WTC11 (cell line): ENCODE results near the gene TMEM151A. TPM values are rescaled to one million over a fixed set of nuclear protein-coding genes. Genes with fewer than 3 reads are reported as not detected.

Experiments
- ATAC-seq: fragments of 200-7000 bp; cut with Tn5 transposase; 2 replicates; pipeline ENCODE4 v1.10.0; 2021; ENCODE audit warnings: mild to moderate bottlenecking, moderate library complexity
- CTCF ChIA-PET: fragments of 300-600 bp; sonication (Branson Sonifier 250); formaldehyde crosslinking; loops from one replicate; lab custom pipeline; 2021; ENCODE audit warnings: antibody characterized with exemption; lab: Charles Lee
- POLR2A ChIA-PET: fragments of 350-600 bp; sonication (Branson Sonifier 250); formaldehyde crosslinking; loops from one replicate; lab custom pipeline; 2021; ENCODE audit warnings: antibody characterized with exemption; lab: Charles Lee
- DNase-seq: peaks from one replicate; pipeline ENCODE4 v3.0.0; 2021; ENCODE audit warnings: low spot score
- H3K27ac Mint-ChIP-seq: 2 replicates; pipeline ENCODE4 v1.8.0; 2021; ENCODE audit warnings: mixed read lengths
- H3K27me3 Mint-ChIP-seq: 2 replicates; pipeline ENCODE4 v1.8.0; 2021; ENCODE audit warnings: low read depth, mild to moderate bottlenecking, moderate library complexity, mixed read lengths
- H3K36me3 Mint-ChIP-seq: 2 replicates; pipeline ENCODE4 v1.8.0; 2021; ENCODE audit warnings: mixed read lengths
- H3K4me1 Mint-ChIP-seq: 2 replicates; pipeline ENCODE4 v1.8.0; 2022; ENCODE audit warnings: mixed read lengths
- H3K4me3 Mint-ChIP-seq: 2 replicates; pipeline ENCODE4 v1.8.0; 2021; ENCODE audit warnings: mild to moderate bottlenecking, moderate library complexity, mixed read lengths
- H3K9me3 Mint-ChIP-seq: 2 replicates; pipeline ENCODE4 v1.8.0; 2021; ENCODE audit warnings: mixed read lengths
- MAX ChIP-seq: sonication (generic); formaldehyde crosslinking; IDR thresholded peaks from 2 replicates; pipeline ENCODE4 v1.8.0; 2022; ENCODE audit warnings: mild to moderate bottlenecking, missing genetic modification reagents
- NFE2L1 ChIP-seq: sonication (generic); formaldehyde crosslinking; IDR thresholded peaks from 2 replicates; pipeline ENCODE4 v1.8.1; 2023; ENCODE audit warnings: missing genetic modification reagents
- NFYB ChIP-seq: sonication (generic); formaldehyde crosslinking; conservative IDR thresholded peaks from 2 replicates; pipeline ENCODE4 v1.8.0; 2022; ENCODE audit warnings: low read depth, missing genetic modification reagents
- PRDM15 ChIP-seq: sonication (generic); formaldehyde crosslinking; IDR thresholded peaks from 2 replicates; pipeline ENCODE4 v1.8.0; 2022; ENCODE audit warnings: missing genetic modification reagents
- RELA ChIP-seq: sonication (generic); formaldehyde crosslinking; IDR thresholded peaks from 2 replicates; pipeline ENCODE4 v1.8.1; 2022; ENCODE audit warnings: missing genetic modification reagents, mild to moderate bottlenecking, borderline replicate concordance
- SMAD3 ChIP-seq: sonication (generic); formaldehyde crosslinking; IDR thresholded peaks from 2 replicates; pipeline ENCODE4 v1.8.0; 2022; ENCODE audit warnings: missing genetic modification reagents, mild to moderate bottlenecking, borderline replicate concordance
- STAT6 ChIP-seq: sonication (generic); formaldehyde crosslinking; conservative IDR thresholded peaks from 2 replicates; pipeline ENCODE4 v1.8.1; 2023; ENCODE audit warnings: mild to moderate bottlenecking, low read depth, missing genetic modification reagents, moderate library complexity
- ZNF263 ChIP-seq: sonication (generic); formaldehyde crosslinking; IDR thresholded peaks from 2 replicates; pipeline ENCODE4 v1.8.1; 2022; ENCODE audit warnings: low read depth, mild to moderate bottlenecking, moderate library complexity, missing genetic modification reagents
- ZNF532 ChIP-seq: fragments of 250-450 bp; sonication (Bioruptor Pico); IDR thresholded peaks from 2 replicates; pipeline ENCODE4 v1.9.0; 2021; ENCODE audit warnings: mild to moderate bottlenecking, borderline replicate concordance
- total RNA-seq: library from RNA; stranded (reverse); gene quantifications from 3 replicates; pipeline ENCODE4 v1.2.3, GENCODE V29; 2021
- TF ChIP-seq, protein P1 (sequence below): sonication (generic); formaldehyde crosslinking; IDR thresholded peaks from 2 replicates; pipeline ENCODE4 v1.8.0; 2023; ENCODE audit warnings: missing genetic modification reagents, mild to moderate bottlenecking, borderline replicate concordance
- TF ChIP-seq, protein P2 (sequence below): sonication (generic); formaldehyde crosslinking; IDR thresholded peaks from 2 replicates; pipeline ENCODE4 v1.8.1; 2022; ENCODE audit warnings: missing genetic modification reagents, borderline replicate concordance

The TMEM151A gene
- total RNA-seq, 1 experiment from 2014 or later, result 2.2 TPM

GRCh38 chr11:66287211-66287888 lies 4.3 kb upstream of the TMEM151A start:
- Mint-ChIP-seq H3K4me1 (peaks cover 23% of the 10 kb centered on the region), H3K9me3 (no peaks in the 10 kb centered on the region), H3K27me3 (peaks cover 23% of the 10 kb centered on the region), H3K36me3 (no peaks in the 10 kb centered on the region), H3K27ac (no peak overlapping the region), H3K4me3 (peak overlapping the region; percentile 96)
- TF ChIP-seq SMAD3 (CRISPR knock-in tag) (no peak), STAT6 (CRISPR knock-in tag) (no peak), ZNF263 (CRISPR knock-in tag) (no peak), RELA (CRISPR knock-in tag) (no peak), PRDM15 (CRISPR knock-in tag) (no peak), MAX (CRISPR knock-in tag) (no peak), NFE2L1 (CRISPR knock-in tag) (no peak), ZNF532 (CRISPR knock-in tag) (no peak), NFYB (CRISPR knock-in tag) (no peak)
- TF ChIP-seq, protein P1, sequence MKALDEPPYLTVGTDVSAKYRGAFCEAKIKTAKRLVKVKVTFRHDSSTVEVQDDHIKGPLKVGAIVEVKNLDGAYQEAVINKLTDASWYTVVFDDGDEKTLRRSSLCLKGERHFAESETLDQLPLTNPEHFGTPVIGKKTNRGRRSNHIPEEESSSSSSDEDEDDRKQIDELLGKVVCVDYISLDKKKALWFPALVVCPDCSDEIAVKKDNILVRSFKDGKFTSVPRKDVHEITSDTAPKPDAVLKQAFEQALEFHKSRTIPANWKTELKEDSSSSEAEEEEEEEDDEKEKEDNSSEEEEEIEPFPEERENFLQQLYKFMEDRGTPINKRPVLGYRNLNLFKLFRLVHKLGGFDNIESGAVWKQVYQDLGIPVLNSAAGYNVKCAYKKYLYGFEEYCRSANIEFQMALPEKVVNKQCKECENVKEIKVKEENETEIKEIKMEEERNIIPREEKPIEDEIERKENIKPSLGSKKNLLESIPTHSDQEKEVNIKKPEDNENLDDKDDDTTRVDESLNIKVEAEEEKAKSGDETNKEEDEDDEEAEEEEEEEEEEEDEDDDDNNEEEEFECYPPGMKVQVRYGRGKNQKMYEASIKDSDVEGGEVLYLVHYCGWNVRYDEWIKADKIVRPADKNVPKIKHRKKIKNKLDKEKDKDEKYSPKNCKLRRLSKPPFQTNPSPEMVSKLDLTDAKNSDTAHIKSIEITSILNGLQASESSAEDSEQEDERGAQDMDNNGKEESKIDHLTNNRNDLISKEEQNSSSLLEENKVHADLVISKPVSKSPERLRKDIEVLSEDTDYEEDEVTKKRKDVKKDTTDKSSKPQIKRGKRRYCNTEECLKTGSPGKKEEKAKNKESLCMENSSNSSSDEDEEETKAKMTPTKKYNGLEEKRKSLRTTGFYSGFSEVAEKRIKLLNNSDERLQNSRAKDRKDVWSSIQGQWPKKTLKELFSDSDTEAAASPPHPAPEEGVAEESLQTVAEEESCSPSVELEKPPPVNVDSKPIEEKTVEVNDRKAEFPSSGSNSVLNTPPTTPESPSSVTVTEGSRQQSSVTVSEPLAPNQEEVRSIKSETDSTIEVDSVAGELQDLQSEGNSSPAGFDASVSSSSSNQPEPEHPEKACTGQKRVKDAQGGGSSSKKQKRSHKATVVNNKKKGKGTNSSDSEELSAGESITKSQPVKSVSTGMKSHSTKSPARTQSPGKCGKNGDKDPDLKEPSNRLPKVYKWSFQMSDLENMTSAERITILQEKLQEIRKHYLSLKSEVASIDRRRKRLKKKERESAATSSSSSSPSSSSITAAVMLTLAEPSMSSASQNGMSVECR (CRISPR knock-in tag), result no peak
- TF ChIP-seq, protein P2, sequence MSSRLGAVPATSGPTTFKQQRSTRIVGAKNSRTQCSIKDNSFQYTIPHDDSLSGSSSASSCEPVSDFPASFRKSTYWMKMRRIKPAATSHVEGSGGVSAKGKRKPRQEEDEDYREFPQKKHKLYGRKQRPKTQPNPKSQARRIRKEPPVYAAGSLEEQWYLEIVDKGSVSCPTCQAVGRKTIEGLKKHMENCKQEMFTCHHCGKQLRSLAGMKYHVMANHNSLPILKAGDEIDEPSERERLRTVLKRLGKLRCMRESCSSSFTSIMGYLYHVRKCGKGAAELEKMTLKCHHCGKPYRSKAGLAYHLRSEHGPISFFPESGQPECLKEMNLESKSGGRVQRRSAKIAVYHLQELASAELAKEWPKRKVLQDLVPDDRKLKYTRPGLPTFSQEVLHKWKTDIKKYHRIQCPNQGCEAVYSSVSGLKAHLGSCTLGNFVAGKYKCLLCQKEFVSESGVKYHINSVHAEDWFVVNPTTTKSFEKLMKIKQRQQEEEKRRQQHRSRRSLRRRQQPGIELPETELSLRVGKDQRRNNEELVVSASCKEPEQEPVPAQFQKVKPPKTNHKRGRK (CRISPR knock-in tag), result no peak
- DNase-seq, result no peak
- ATAC-seq, result no peak
- ChIA-PET POLR2A (no interaction called here), CTCF (interaction anchor here (0.8 to 1.4 kb wide), 2 partner anchors 22 to 65 kb away, joined by 3 read pairs; no protein-coding TSS in a partner anchor)
